Osteocyte (in vitro differentiated cells): ENCODE measurements around the gene TNC. TPM values are rescaled to one million over a fixed set of nuclear protein-coding genes. Genes with fewer than 3 reads are reported as not detected.

Experiments
- DNase-seq: peaks from one replicate; pipeline ENCODE4 v3.0.0; 2021; ENCODE audit warnings: mixed read lengths; ENCODE audit not compliant: unreplicated experiment; ENCODE audit errors: extremely low spot score
- H3K27ac Mint-ChIP-seq: one replicate; pipeline ENCODE4 v1.8.0; 2021; ENCODE audit warnings: mild to moderate bottlenecking, mixed read lengths; ENCODE audit not compliant: unreplicated experiment
- H3K27me3 Mint-ChIP-seq: one replicate; pipeline ENCODE4 v1.8.0; 2021; ENCODE audit warnings: mixed read lengths; ENCODE audit not compliant: unreplicated experiment
- H3K36me3 Mint-ChIP-seq: one replicate; pipeline ENCODE4 v1.8.0; 2021; ENCODE audit warnings: mixed read lengths; ENCODE audit not compliant: unreplicated experiment
- H3K4me1 Mint-ChIP-seq: one replicate; pipeline ENCODE4 v1.8.0; 2021; ENCODE audit warnings: mixed read lengths; ENCODE audit not compliant: unreplicated experiment
- H3K4me3 Mint-ChIP-seq: one replicate; pipeline ENCODE4 v1.8.0; 2021; ENCODE audit warnings: mild to moderate bottlenecking, moderate library complexity, mixed read lengths; ENCODE audit not compliant: unreplicated experiment
- H3K9me3 Mint-ChIP-seq: one replicate; pipeline ENCODE4 v1.8.0; 2021; ENCODE audit warnings: mixed read lengths; ENCODE audit not compliant: unreplicated experiment
- total RNA-seq: library from RNA; stranded (reverse); gene quantifications from 2 replicates; pipeline ENCODE4 v1.2.1, GENCODE V29; 2021
- TF ChIP-seq, protein P1 (sequence below): fragments of 200-600 bp; sonication (generic); IDR thresholded peaks from 2 replicates; pipeline ENCODE4 v1.5.0; 2021; ENCODE audit warnings: antibody characterized with exemption, mild to moderate bottlenecking, moderate library complexity

TNC gene
- total RNA-seq, 1 donor from 2014 or later: 75.1 TPM

DNA sequence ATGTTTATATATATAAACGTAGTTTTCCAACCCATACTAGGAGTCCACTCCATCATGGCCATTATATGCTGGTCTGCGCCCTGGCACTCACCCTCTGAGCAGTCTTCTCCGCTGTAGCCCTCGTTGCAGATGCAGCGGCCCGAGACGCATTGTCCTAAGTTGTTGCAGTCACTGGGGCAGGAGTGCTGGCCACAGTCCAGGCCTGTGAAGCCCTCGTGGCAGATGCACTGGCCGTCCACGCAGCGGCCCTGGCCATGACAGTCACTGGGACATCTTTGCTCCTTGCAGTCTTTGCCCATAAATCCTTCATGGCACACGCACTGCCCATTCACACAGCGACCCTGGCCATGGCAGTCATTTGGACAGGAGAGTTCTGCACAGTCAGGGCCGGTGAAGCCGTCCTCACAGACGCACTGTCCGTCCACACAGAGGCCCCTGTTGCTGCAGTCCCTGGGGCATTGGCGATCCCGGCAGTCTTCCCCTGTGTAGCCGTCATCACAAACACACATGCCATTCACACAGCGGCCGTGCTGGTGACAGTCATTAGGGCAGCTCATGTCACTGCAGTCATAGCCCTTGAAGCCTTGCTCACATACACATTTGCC lies 32.1 kb downstream of the TNC start:
- TF ChIP-seq, protein P1, sequence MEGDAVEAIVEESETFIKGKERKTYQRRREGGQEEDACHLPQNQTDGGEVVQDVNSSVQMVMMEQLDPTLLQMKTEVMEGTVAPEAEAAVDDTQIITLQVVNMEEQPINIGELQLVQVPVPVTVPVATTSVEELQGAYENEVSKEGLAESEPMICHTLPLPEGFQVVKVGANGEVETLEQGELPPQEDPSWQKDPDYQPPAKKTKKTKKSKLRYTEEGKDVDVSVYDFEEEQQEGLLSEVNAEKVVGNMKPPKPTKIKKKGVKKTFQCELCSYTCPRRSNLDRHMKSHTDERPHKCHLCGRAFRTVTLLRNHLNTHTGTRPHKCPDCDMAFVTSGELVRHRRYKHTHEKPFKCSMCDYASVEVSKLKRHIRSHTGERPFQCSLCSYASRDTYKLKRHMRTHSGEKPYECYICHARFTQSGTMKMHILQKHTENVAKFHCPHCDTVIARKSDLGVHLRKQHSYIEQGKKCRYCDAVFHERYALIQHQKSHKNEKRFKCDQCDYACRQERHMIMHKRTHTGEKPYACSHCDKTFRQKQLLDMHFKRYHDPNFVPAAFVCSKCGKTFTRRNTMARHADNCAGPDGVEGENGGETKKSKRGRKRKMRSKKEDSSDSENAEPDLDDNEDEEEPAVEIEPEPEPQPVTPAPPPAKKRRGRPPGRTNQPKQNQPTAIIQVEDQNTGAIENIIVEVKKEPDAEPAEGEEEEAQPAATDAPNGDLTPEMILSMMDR: no peak
- no peaks in the 10 kb centered on the region for H3K27me3 Mint-ChIP-seq
- H3K27ac Mint-ChIP-seq: no peak overlapping the region
- no peaks in the 10 kb centered on the region for H3K9me3 Mint-ChIP-seq
- H3K4me1 Mint-ChIP-seq: peaks cover 14% of the 10 kb centered on the region
- peaks cover 5% of the 10 kb centered on the region for H3K36me3 Mint-ChIP-seq
- no peak for DNase-seq
- H3K4me3 Mint-ChIP-seq: no peak overlapping the region

DNA sequence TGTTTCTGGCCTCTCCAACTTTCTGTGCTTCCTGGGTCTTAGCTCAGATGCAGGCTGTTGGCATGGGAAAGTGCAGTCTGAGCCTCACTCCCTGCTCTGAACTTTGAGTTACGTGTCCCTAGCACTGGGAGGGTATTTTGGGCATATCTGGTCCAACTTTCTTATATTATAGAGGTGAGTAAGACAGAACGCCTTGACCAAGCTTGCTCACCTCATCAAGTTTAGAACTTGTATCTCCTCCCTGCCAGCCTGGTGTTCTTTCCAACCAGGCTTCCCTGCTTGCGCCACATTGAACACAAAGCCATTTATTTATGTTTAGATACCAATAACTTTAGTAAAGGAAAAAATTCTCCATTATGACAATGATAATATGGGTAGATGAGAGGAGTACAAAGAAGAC lies 33.2 kb downstream of the TNC start:
- Mint-ChIP-seq H3K36me3 (peaks cover 5% of the 10 kb centered on the region), H3K4me1 (peaks cover 14% of the 10 kb centered on the region), H3K27me3 (no peaks in the 10 kb centered on the region), H3K4me3 (no peak overlapping the region), H3K9me3 (no peaks in the 10 kb centered on the region), H3K27ac (no peak overlapping the region)
- TF ChIP-seq, protein P1: no peak
- no peak for DNase-seq

DNA sequence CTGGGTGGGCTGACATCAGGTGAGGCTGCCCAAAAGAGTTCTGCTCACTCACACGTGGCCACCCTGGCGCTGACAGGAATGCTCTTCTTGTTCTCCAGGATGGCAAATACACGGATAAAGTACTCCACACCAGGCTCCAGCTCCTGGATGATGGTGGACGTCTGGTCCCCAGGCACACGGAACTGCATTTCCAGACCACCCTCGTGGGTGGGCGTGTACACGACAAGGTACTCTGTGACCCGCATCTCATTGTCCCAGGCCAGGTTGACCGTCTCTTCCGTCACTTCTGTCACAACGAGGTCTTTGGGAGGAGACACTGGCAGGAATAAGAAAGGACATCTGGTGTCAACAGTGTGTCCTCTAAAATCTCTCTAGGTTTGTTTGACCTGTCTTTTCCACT lies 33.8 kb downstream of the TNC start:
- H3K36me3 Mint-ChIP-seq: peaks cover 5% of the 10 kb centered on the region
- H3K4me1 Mint-ChIP-seq: peaks cover 14% of the 10 kb centered on the region
- no peaks in the 10 kb centered on the region for H3K9me3 Mint-ChIP-seq
- no peak overlapping the region for H3K27ac Mint-ChIP-seq
- TF ChIP-seq, protein P1: no peak
- H3K4me3 Mint-ChIP-seq: no peak overlapping the region
- no peaks in the 10 kb centered on the region for H3K27me3 Mint-ChIP-seq
- no peak for DNase-seq

DNA sequence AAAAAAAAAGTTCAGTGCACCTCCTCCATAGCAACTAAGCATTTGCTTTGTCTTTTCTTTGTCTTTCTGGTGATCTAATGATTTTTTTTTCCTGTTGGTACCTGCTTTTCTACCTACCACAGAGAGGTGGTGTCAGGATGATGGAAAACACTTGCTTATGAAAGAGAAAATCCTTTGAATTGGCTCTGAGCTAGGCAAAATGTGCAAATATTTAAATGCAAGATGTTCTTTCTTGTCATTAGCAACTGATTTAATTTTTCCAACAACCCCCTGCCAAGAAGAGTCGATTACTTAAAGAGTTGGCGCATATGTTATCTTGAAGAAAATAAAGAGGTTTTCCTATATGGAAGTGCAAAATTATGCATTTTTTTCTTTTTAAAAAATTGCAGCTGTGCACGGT lies 37.7 kb downstream of the TNC start:
- Mint-ChIP-seq H3K27ac (no peak overlapping the region), H3K4me3 (no peak overlapping the region), H3K27me3 (no peaks in the 10 kb centered on the region), H3K9me3 (no peaks in the 10 kb centered on the region), H3K36me3 (peaks cover 9% of the 10 kb centered on the region), H3K4me1 (no peaks in the 10 kb centered on the region)
- no peak for DNase-seq
- TF ChIP-seq, protein P1: no peak

DNA sequence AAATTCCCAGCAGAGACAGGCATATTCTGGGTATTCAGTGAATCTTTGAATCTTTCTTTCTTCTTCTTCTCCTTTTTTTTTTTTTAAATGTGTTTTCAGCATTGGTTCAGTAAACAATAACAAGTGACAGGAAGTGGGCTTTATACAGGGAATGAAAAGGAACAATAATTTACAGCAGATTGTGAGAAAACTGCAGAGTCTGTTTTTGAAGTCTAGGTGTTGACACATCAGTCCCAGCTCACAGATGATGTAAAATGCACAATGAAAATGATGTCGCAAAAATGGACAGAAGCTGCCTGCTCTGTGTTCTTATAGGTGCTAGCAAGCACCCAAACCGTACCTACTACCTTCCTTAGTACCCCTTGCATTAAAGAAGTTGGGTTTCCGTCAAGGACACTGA lies 38.8 kb downstream of the TNC start:
- Mint-ChIP-seq H3K4me3 (no peak overlapping the region), H3K36me3 (peaks cover 11% of the 10 kb centered on the region), H3K27me3 (no peaks in the 10 kb centered on the region), H3K9me3 (no peaks in the 10 kb centered on the region), H3K27ac (no peak overlapping the region), H3K4me1 (no peaks in the 10 kb centered on the region)
- TF ChIP-seq, protein P1: no peak
- DNase-seq: no peak
